HUES64 (cell line): ENCODE data around the gene DDI2.

Experiments
- H3K27ac ChIP-seq: 2 replicates; pipeline ENCODE4 v1.7.0; 2013; ENCODE audit warnings: low read depth, low read length, inconsistent platforms
- H3K27me3 ChIP-seq: 2 replicates; pipeline ENCODE4 v1.6.1; 2013; ENCODE audit warnings: mild to moderate bottlenecking, low read length; ENCODE audit not compliant: insufficient read depth
- H3K36me3 ChIP-seq: 2 replicates; pipeline ENCODE4 v1.6.1; 2013; ENCODE audit warnings: mild to moderate bottlenecking, low read length; ENCODE audit not compliant: insufficient read depth
- H3K4me1 ChIP-seq: 2 replicates; pipeline ENCODE4 v1.6.1; 2013; ENCODE audit warnings: mild to moderate bottlenecking, low read length, moderate library complexity; ENCODE audit not compliant: insufficient read depth
- H3K4me3 ChIP-seq: 2 replicates; pipeline ENCODE4 v1.5.1; 2013; ENCODE audit warnings: mild to moderate bottlenecking, low read length, moderate library complexity
- H3K9ac ChIP-seq: 2 replicates; pipeline ENCODE4 v1.6.1; 2013; ENCODE audit warnings: mild to moderate bottlenecking, low read depth, low read length
- H3K9me3 ChIP-seq: 2 replicates; pipeline ENCODE4 v1.6.1; 2013; ENCODE audit warnings: low read depth, low read length; ENCODE audit not compliant: insufficient read depth
- WGBS: fragments of 150-250, 120-280 bp; methylation state at CpG from one replicate; pipeline ENCODE4 v1.1.7; 2013; ENCODE audit warnings: missing lambda C conversion rate; 5-methylcytosine and 5-hydroxymethylcytosine counted together

DDI2 gene

DNA sequence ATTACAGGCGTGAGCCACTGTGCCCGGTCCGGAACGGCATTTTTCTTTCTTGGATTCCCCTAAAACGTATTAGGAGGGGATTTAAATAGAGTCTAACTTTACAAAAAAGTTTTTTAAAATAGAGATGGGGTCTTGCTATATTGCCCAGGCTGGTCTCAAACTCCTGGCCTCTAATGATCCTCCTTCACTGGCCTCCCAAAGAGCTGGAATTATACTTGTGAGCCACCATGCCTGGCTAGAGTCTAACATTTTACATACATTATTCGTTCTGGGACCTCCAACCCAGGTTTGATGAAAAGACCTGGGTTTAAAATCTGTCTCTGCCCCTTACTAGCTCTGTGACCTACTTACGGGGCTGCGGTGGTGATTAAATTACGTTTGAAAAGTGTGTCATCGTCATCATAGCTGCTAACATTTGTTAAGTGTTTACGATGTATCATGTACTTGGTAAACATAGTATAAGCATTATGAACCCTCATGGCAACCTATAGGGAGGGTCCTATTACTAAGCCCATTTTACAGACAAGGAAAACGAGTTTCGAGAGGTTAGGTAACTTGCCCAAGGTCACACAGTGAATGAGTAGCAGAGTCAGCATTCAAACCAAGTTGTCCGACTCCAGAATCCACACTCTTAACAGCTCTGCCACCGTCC, 91.4 kb downstream of the DDI2 start:
- Histone ChIP-seq H3K4me1 (no peaks in the 10 kb centered on the region), H3K36me3 (no peaks in the 10 kb centered on the region), H3K4me3 (no peak overlapping the region), H3K27me3 (no peaks in the 10 kb centered on the region), H3K27ac (no peak overlapping the region), H3K9me3 (no peaks in the 10 kb centered on the region), H3K9ac (no peak overlapping the region)
- WGBS: 93% methylated on average over 14 of the region's 15 CpGs

- H3K9ac ChIP-seq: no peak overlapping the region
- no peak overlapping the region for H3K4me3 ChIP-seq
- 88% methylated on average over 4 of the region's 4 CpGs for WGBS
- no peaks in the 10 kb centered on the region for H3K9me3 ChIP-seq
- H3K27me3 ChIP-seq: no peaks in the 10 kb centered on the region
- H3K4me1 ChIP-seq: no peaks in the 10 kb centered on the region
- H3K36me3 ChIP-seq: no peaks in the 10 kb centered on the region
- no peak overlapping the region for H3K27ac ChIP-seq
Measured at GRCh38 chr1:15709226-15709625, 92.0 kb downstream of the DDI2 start.

GRCh38 chr1:15712168-15712567, 94.9 kb downstream of the DDI2 start:
- H3K9me3 ChIP-seq: no peaks in the 10 kb centered on the region
- WGBS: 91% methylated on average over 4 of the region's 4 CpGs
- no peaks in the 10 kb centered on the region for H3K4me1 ChIP-seq
- H3K36me3 ChIP-seq: peaks cover 15% of the 10 kb centered on the region
- H3K4me3 ChIP-seq: no peak overlapping the region
- H3K9ac ChIP-seq: no peak overlapping the region
- H3K27ac ChIP-seq: no peak overlapping the region
- H3K27me3 ChIP-seq: no peaks in the 10 kb centered on the region

DNA sequence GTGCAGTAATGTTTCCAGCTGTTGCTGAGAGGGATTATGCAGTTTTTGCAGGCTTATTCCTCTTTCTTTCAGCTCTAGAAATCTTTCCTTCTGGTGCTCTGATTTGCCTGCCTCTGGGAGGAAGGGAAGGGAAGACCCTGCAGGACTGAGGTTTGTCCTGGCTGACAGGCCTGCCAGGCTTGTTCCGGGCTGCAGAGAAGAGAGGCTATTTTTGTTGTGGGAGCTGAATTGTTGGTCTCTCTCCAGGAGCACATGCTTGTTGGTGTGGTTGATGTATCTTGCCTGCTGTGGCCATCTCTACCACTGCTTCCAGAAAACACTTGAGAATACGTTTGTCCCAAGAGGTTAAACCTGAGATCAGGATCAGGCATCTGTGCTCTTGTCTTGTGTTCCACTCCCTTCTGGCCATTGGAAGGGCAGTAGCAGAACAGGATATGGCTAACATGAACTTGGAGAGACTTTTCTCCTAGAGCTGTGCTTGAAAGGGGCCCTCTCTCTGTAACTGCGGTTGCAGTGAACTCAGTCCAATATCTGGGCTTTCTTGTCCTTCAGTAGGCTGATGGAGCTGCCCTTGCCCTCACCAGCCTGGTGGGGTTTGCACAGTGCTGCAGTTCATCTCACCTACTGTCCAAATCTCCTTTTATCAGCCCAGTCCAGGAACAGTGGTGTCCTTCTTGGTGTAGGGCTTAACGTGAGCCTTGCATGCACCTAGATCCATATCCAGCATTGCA, 97.3 kb downstream of the DDI2 start:
- H3K36me3 ChIP-seq: peaks cover 37% of the 10 kb centered on the region
- no peak overlapping the region for H3K4me3 ChIP-seq
- H3K27me3 ChIP-seq: no peaks in the 10 kb centered on the region
- H3K9me3 ChIP-seq: no peaks in the 10 kb centered on the region
- H3K4me1 ChIP-seq: no peaks in the 10 kb centered on the region
- no peak overlapping the region for H3K27ac ChIP-seq
- WGBS: 95% methylated on average over 4 of the region's 4 CpGs
- H3K9ac ChIP-seq: no peak overlapping the region

GRCh38 chr1:15717418-15718125, 100.3 kb downstream of the DDI2 start:
- 94% methylated on average over 11 of the region's 11 CpGs for WGBS
- H3K9me3 ChIP-seq: no peaks in the 10 kb centered on the region
- no peaks in the 10 kb centered on the region for H3K27me3 ChIP-seq
- peaks cover 49% of the 10 kb centered on the region for H3K36me3 ChIP-seq
- H3K4me3 ChIP-seq: no peak overlapping the region
- no peaks in the 10 kb centered on the region for H3K4me1 ChIP-seq
- no peak overlapping the region for H3K9ac ChIP-seq
- H3K27ac ChIP-seq: no peak overlapping the region

DNA sequence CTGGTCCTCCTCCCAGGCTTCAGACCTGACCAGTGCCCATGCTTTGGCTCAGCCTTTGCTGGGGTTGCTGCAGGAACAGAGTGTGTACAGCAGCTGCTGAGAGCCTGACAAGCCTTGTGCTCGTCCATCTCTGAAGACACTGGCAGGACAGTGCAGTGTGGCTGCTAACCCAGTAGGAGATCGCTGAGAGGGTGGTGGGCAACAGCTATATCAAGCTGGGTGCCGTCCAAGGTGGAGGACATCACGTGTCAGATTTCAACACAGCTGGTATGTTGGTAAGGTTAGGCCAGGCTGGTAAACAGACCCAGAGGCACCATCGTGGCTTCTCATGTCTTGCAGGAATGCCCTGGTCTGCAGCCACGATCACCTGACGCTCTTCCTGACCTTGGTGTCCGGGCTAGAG, 100.9 kb downstream of the DDI2 start:
- Histone ChIP-seq H3K9me3 (no peaks in the 10 kb centered on the region), H3K27me3 (no peaks in the 10 kb centered on the region), H3K36me3 (peaks cover 51% of the 10 kb centered on the region), H3K9ac (no peak overlapping the region), H3K4me3 (no peak overlapping the region), H3K4me1 (no peaks in the 10 kb centered on the region), H3K27ac (no peak overlapping the region)
- 93% methylated on average over 8 of the region's 8 CpGs for WGBS
